Neural progenitor cell (in vitro differentiated cells): Measurements from ENCODE around the gene JDP2. TPM values are rescaled to one million over a fixed set of nuclear protein-coding genes. Genes with fewer than 3 reads are reported as not detected.

Source experiments
- DNase-seq: peaks from one replicate; pipeline ENCODE4 v3.0.0-alpha.2; 2016; ENCODE audit warnings: low spot score
- H2AFZ ChIP-seq: fragments of 200-600 bp; sonication (generic); replicated peaks from 2 replicates; pipeline ENCODE4 v1.6.1; 2016; ENCODE audit warnings: antibody characterized with exemption
- H3F3A ChIP-seq: fragments of 200-600 bp; sonication (generic); 2 replicates; pipeline ENCODE4 v1.6.1; 2016; ENCODE audit warnings: antibody characterized with exemption, low read depth
- H3K27ac ChIP-seq: fragments of 200-600 bp; sonication (generic); 2 replicates; pipeline ENCODE4 v1.5.1; 2016; ENCODE audit warnings: mild to moderate bottlenecking
- H3K27me3 ChIP-seq: fragments of 200-600 bp; sonication (generic); 2 replicates; pipeline ENCODE4 v1.6.1; 2016; ENCODE audit warnings: mild to moderate bottlenecking, moderate library complexity
- H3K36me3 ChIP-seq: fragments of 200-600 bp; sonication (generic); 2 replicates; pipeline ENCODE4 v1.5.1; 2016
- H3K4me1 ChIP-seq: fragments of 200-600 bp; sonication (generic); 2 replicates; pipeline ENCODE4 v1.6.1; 2016; ENCODE audit warnings: mixed run types
- H3K4me2 ChIP-seq: fragments of 200-600 bp; sonication (generic); 2 replicates; pipeline ENCODE4 v1.6.1; 2016
- H3K4me3 ChIP-seq: fragments of 200-600 bp; sonication (generic); 2 replicates; pipeline ENCODE4 v1.5.1; 2016
- H3K79me2 ChIP-seq: fragments of 200-600 bp; sonication (generic); 2 replicates; pipeline ENCODE4 v1.6.1; 2016; ENCODE audit warnings: low read depth
- H3K9ac ChIP-seq: fragments of 200-600 bp; sonication (generic); 2 replicates; pipeline ENCODE4 v1.6.1; 2016
- H3K9me3 ChIP-seq: fragments of 200-600 bp; sonication (generic); 2 replicates; pipeline ENCODE4 v1.5.1; 2016; ENCODE audit warnings: low read depth
- H4K20me1 ChIP-seq: fragments of 200-600 bp; sonication (generic); 2 replicates; pipeline ENCODE4 v1.6.1; 2016; ENCODE audit warnings: low read depth
- H3K27ac Mint-ChIP-seq: 3 replicates; pipeline ENCODE4 v1.8.0; 2021; ENCODE audit warnings: mixed read lengths
- H3K27me3 Mint-ChIP-seq: 2 replicates; pipeline ENCODE4 v1.8.0; 2022; ENCODE audit warnings: low read depth, mild to moderate bottlenecking, inconsistent platforms, moderate library complexity, mixed read lengths; ENCODE audit not compliant: insufficient read depth
- H3K36me3 Mint-ChIP-seq: 3 replicates; pipeline ENCODE4 v1.8.0; 2021; ENCODE audit warnings: mixed read lengths
- H3K4me1 Mint-ChIP-seq: 3 replicates; pipeline ENCODE4 v1.8.0; 2021; ENCODE audit warnings: mixed read lengths
- H3K4me3 Mint-ChIP-seq: 3 replicates; pipeline ENCODE4 v1.8.0; 2021; ENCODE audit warnings: mild to moderate bottlenecking, moderate library complexity, mixed read lengths
- H3K9me3 Mint-ChIP-seq: 3 replicates; pipeline ENCODE4 v1.8.0; 2020; ENCODE audit warnings: mixed read lengths
- CTCF ChIP-seq: fragments of 200-600 bp; sonication (generic); IDR thresholded peaks from 2 replicates; pipeline ENCODE4 v1.5.1; 2017; ENCODE audit warnings: antibody characterized with exemption, mild to moderate bottlenecking
- EZH2 ChIP-seq: fragments of 200-600 bp; sonication (generic); IDR thresholded peaks from 2 replicates; pipeline ENCODE4 v1.6.1; 2017; ENCODE audit warnings: antibody characterized with exemption, mild to moderate bottlenecking, moderate library complexity
- EZH2phosphoT487 ChIP-seq: fragments of 200-600 bp; sonication (generic); IDR thresholded peaks from 2 replicates; pipeline ENCODE4 v1.6.1; 2017; ENCODE audit warnings: antibody characterized with exemption
- total RNA-seq: library from RNA; depleted of rRNA; stranded (reverse); fragments of >200 nt; gene quantifications from 2 replicates; pipeline ENCODE4 v1.2.3, GENCODE V29; 2015; ENCODE audit warnings: low replicate concordance

Gene JDP2
- total RNA-seq, 1 donor from 2014 or later, result 2.5 TPM

GRCh38 chr14:75501080-75501479 lies 73.3 kb downstream of the JDP2 start:
- Mint-ChIP-seq H3K36me3 (no peaks in the 10 kb centered on the region), H3K4me3 (no peak overlapping the region), H3K27ac (no peak overlapping the region), H3K9me3 (peaks cover 3% of the 10 kb centered on the region), H3K4me1 (peaks cover 2% of the 10 kb centered on the region), H3K27me3 (no peaks in the 10 kb centered on the region)
- Histone ChIP-seq H3K4me3 (no peak overlapping the region), H2AFZ (no peak overlapping the region), H3K27ac (no peak overlapping the region), H3K36me3 (no peaks in the 10 kb centered on the region), H4K20me1 (no peaks in the 10 kb centered on the region), H3K27me3 (no peaks in the 10 kb centered on the region), H3K4me1 (no peaks in the 10 kb centered on the region), H3K9me3 (no peaks in the 10 kb centered on the region), H3K9ac (no peak overlapping the region), H3F3A (peaks cover 3% of the 10 kb centered on the region), H3K79me2 (no peaks in the 10 kb centered on the region), H3K4me2 (no peak overlapping the region)
- DNase-seq, result no peak
- TF ChIP-seq EZH2phosphoT487, result no peak
- no peak for TF ChIP-seq CTCF
- no peak for TF ChIP-seq EZH2

GRCh38 chr14:75504411-75504810 lies 76.6 kb downstream of the JDP2 start:
- H2AFZ ChIP-seq, result no peak overlapping the region
- H3K36me3 Mint-ChIP-seq, result no peaks in the 10 kb centered on the region
- H3K4me1 Mint-ChIP-seq, result no peaks in the 10 kb centered on the region
- no peak for DNase-seq
- no peaks in the 10 kb centered on the region for H4K20me1 ChIP-seq
- no peak overlapping the region for H3K4me3 Mint-ChIP-seq
- no peaks in the 10 kb centered on the region for H3K79me2 ChIP-seq
- H3K4me3 ChIP-seq, result no peak overlapping the region
- H3F3A ChIP-seq, result peaks cover 3% of the 10 kb centered on the region
- no peaks in the 10 kb centered on the region for H3K4me1 ChIP-seq
- no peak overlapping the region for H3K27ac ChIP-seq
- no peak overlapping the region for H3K9ac ChIP-seq
- peaks cover 7% of the 10 kb centered on the region for H3K9me3 Mint-ChIP-seq
- no peak for TF ChIP-seq CTCF
- no peak for TF ChIP-seq EZH2
- no peak for TF ChIP-seq EZH2phosphoT487
- H3K27me3 ChIP-seq, result no peaks in the 10 kb centered on the region
- H3K9me3 ChIP-seq, result no peaks in the 10 kb centered on the region
- no peak overlapping the region for H3K27ac Mint-ChIP-seq
- H3K4me2 ChIP-seq, result no peak overlapping the region
- no peaks in the 10 kb centered on the region for H3K27me3 Mint-ChIP-seq
- H3K36me3 ChIP-seq, result no peaks in the 10 kb centered on the region

GRCh38 chr14:75506930-75507329 lies 79.1 kb downstream of the JDP2 start:
- Histone ChIP-seq H2AFZ (no peak overlapping the region), H3K27ac (no peak overlapping the region), H3K27me3 (no peaks in the 10 kb centered on the region), H3K9ac (no peak overlapping the region), H3K9me3 (no peaks in the 10 kb centered on the region), H3K36me3 (no peaks in the 10 kb centered on the region), H3K79me2 (no peaks in the 10 kb centered on the region), H3K4me2 (no peak overlapping the region), H3K4me3 (no peak overlapping the region), H3K4me1 (no peaks in the 10 kb centered on the region), H3F3A (no peaks in the 10 kb centered on the region), H4K20me1 (no peaks in the 10 kb centered on the region)
- no peak for TF ChIP-seq EZH2phosphoT487
- TF ChIP-seq CTCF, result no peak
- no peak for DNase-seq
- Mint-ChIP-seq H3K4me3 (no peak overlapping the region), H3K27ac (no peak overlapping the region), H3K27me3 (no peaks in the 10 kb centered on the region), H3K4me1 (no peaks in the 10 kb centered on the region), H3K9me3 (peaks cover 9% of the 10 kb centered on the region), H3K36me3 (no peaks in the 10 kb centered on the region)

GRCh38 chr14:75510547-75510946 lies 82.7 kb downstream of the JDP2 start:
- Histone ChIP-seq H4K20me1 (no peaks in the 10 kb centered on the region), H3K36me3 (no peaks in the 10 kb centered on the region), H2AFZ (no peak overlapping the region), H3K4me1 (peaks cover 1% of the 10 kb centered on the region), H3K9ac (no peak overlapping the region), H3K27ac (no peak overlapping the region), H3F3A (no peaks in the 10 kb centered on the region), H3K27me3 (no peaks in the 10 kb centered on the region), H3K79me2 (no peaks in the 10 kb centered on the region), H3K9me3 (no peaks in the 10 kb centered on the region), H3K4me3 (no peak overlapping the region), H3K4me2 (no peak overlapping the region)
- TF ChIP-seq EZH2phosphoT487, result no peak
- TF ChIP-seq CTCF, result no peak
- no peak for TF ChIP-seq EZH2
- DNase-seq, result no peak
- peaks cover 10% of the 10 kb centered on the region for H3K9me3 Mint-ChIP-seq
- no peak overlapping the region for H3K4me3 Mint-ChIP-seq
- no peaks in the 10 kb centered on the region for H3K27me3 Mint-ChIP-seq
- H3K36me3 Mint-ChIP-seq, result no peaks in the 10 kb centered on the region
- H3K4me1 Mint-ChIP-seq, result peaks cover 4% of the 10 kb centered on the region
- no peak overlapping the region for H3K27ac Mint-ChIP-seq
